NCI-H187 (cell line): ENCODE results near the gene HMHB1.

ENCODE experiments used
- DNase-seq, 2 experiments: peaks; one replicate each; lab custom pipeline; 2025; lab: John Stamatoyannopoulos, UW

HMHB1 gene

GRCh38 chr5:143812085-143812705 is at the start of gene HMHB1:
HMHB1 (plus strand) TSS chr5:143812161.
- DNase-seq: no peak

- no peak for DNase-seq
Measured at GRCh38 chr5:143762636-143763220, 49.2 kb upstream of the HMHB1 start.

GRCh38 chr5:143767162-143767561 is 44.8 kb upstream of the HMHB1 start:
- no peak for DNase-seq

GRCh38 chr5:143769026-143769786 is 42.8 kb upstream of the HMHB1 start:
- DNase-seq: no peak

- no peak for DNase-seq
Measured at GRCh38 chr5:143770450-143770849, 41.5 kb upstream of the HMHB1 start.

- DNase-seq: no peak
Measured at GRCh38 chr5:143771189-143771588, 40.8 kb upstream of the HMHB1 start.

DNA sequence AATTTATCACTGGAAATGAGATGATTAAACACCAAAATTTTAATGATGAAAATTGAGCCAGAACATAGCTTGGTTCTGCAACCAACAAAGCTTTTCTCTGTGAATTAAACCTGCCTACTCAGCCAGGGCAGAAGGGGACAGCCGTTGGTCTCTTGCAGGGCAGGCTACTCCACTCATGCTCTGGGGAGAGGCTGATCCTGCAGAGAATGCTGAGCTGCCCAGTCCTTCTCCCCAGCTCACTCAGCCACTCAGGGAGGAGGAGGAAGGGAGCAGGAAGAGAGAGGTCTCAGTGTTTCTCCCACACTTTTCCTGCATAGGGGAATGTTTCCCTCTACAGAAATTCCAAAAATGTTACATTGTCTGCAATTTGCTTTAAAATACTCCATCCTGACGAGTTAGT is 40.4 kb upstream of the HMHB1 start:
- no peak for DNase-seq

GRCh38 chr5:143772621-143773020 is 39.3 kb upstream of the HMHB1 start:
- no peak for DNase-seq

DNA sequence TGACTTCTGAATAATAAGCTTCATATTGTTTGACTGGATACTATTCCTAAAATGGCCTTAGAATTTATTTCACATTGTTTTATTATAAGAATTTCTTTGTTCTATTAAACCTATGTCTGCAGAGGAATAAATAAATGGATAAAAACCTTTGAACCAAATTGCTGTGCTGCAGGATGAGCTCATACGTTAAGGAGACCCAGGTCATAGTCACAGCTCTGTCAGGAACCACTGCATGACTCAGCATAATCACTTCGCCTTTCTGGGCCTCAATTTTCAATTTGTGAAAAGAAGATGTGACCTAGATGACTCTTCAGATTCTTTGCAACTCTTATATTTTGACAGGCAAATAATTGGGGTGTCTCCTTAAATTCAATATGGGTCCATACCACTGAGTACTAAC is 36.7 kb upstream of the HMHB1 start:
- no peak for DNase-seq

GRCh38 chr5:143776951-143777350 is 35.0 kb upstream of the HMHB1 start:
- DNase-seq: no peak

DNA sequence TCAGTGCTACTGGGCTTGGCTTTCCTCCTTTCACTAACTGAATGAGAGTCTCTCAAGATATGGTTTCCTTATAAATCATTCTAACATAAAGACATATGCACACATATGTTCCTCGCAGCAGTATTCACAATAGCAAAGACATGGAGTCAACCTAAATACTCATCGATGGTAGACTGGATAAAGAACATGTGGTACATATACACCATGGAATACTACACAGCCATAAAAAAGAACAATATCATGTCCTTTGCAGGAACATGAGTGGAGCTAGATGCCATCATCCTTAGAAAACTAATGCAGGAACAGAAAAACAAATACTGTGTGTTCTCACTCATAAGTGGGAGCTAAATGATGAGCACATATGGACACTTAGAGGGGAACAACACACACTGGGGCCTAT is 32.5 kb upstream of the HMHB1 start:
- DNase-seq: no peak

DNA sequence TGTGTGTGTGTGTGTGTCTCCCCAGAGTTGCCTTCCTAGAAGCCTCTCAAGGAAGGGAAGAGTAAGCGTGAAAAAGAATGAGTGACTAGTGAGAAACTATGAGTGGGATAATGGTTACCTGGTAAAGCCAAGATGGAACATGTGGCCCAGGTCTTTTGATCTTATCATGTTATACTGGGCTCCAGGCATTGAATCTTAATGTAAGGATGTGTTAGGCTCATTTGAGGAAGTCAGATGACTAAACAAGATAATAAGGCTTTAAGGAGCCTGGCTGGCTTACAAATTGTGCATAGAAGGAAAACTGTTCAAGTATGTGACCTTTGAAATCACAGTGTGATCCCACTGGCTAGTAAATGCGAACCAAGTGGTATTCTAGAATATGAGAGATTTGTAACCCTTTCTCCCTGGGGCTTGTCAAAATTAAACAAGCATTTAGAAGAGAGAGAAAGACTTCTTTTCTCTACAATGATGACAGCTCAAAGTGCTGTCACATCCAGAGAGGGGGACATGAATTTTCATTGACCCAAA is 29.9 kb upstream of the HMHB1 start:
- no peak for DNase-seq

DNA sequence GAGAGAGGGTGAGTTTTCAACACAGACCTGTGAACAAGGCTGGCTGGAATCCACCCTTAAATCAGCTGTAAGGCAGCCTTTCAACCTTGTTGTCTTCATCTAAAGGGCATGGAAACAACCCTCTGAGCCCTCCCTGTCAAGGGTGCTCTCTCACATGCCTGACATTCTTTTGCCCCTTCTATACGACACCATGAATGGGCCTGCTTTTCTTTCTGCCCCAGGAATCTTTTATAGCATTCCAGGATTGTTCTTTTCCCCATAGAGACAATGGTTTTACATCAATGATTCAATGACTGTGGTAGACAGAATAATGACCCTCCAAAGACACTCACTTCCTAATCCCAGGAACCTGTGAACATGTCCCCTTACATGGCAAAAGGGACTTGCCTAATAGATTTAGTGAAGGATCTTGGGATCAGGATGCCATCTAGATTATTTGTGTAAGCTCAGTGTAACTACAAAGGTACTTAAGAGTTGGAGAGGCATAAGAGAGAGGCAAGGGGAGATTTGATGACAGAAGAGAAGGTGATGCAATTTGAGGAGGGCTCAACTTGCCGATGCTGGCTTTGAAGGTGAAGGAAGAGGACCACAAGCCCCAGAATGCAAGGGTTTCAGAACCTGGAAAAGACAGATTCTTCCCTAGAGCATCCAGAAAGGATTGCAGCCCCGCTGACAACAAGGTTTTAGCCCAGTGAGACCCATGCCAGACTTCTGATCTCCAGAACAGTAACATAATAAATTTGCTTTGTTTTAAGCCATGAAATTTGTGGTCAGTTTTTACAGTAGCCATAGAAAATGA is 29.2 kb upstream of the HMHB1 start:
- no peak for DNase-seq

GRCh38 chr5:143788401-143788800 is 23.6 kb upstream of the HMHB1 start:
- no peak for DNase-seq

- no peak for DNase-seq
Measured at GRCh38 chr5:143790457-143791112, 21.4 kb upstream of the HMHB1 start.

DNA sequence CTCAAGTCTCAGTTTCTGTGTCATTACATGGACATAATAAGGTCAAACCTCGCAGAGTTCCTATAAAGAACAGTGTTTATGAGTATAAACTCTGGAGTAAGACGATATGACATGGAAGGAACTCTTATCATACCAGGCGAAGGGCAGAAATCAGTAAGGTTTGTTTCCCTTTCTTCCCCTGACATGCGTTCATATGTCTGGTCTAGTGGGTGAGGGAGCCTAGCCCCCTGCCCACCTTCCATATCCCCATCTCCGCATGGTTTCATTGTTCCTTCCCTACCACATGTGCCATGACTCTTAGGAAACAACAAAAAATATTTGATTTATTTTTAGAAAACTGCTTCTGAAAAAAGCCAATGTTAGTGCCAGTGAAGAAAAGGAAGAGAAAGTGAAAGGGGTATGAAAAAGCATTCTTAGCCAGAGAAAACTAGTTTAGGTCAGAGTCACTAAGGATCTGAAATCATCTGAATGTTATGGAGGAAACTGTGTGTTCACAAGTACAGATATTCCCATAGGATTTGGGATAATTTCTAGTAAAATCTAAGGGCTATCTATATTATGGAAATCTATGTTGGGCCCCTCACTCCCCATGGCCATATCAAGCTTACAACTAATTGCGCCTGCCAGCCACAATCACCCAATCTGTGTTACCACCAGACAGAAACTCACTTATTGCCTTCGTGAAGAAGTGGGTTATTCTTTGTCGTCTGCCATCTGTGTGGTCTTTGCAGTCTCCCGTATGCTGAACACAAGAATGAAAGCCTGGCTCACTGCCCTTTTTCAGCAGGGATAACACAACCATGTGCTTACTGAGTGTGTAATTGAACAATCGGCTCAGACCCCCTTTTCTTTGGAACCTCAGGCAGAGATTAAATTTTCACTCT is 19.9 kb upstream of the HMHB1 start:
- no peak for DNase-seq

DNA sequence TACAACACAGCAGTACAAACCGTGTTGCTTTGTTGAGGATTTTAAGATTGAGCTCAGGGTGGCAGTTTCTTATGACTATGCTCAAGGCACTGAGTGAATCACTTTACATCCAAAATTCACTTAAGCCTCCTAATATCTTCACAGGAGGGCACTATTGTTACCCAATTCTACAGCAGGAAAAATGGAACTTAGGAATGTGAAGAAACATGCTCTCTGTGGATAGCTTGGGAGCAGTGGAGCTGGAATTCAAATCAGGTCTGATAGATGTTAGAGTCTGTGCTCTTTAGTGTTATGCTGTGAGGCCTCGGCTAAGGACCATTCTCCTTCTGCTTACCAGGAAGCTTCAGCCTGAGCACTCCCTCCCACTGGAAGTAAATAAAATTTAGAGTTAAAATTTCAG is 18.7 kb upstream of the HMHB1 start:
- DNase-seq: no peak

DNA sequence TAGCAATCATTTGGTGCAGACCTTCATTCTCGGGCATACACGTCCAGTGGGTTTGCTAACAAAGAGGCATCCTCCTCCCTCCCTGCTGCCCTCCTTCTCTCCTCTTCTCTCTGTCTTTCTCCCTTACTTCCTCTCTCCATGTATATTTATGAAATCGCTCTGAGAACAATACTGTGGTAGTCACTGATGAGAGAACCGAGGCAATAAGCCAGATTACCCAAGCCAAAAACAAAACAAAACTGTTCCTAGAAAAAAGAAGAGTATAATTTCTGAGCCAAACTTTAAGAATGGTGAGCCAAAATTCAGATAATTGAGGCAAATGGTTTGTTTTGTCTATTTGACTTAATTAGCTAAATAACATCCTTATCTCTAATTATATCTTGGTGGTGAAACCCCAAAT is 15.8 kb upstream of the HMHB1 start:
- DNase-seq: no peak

DNA sequence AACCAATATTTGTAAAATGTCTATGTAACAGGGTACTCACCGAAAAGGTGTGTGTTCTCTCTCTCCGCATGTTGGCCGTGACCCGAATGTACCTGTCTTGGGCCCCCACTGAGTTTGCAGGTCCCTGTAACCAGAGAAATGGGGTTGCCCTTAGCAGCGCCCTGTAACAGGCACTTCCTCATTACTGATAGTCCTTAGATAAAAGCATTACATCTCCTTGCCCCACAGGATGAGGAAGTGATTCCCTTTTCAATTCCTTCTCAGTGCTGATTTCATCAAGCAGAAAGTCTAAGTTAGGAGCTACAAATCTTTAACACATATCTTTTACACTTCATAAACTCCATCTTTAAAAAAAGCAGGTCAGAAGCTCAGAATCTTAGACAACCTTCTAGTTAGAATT is 15.2 kb upstream of the HMHB1 start:
- no peak for DNase-seq

DNA sequence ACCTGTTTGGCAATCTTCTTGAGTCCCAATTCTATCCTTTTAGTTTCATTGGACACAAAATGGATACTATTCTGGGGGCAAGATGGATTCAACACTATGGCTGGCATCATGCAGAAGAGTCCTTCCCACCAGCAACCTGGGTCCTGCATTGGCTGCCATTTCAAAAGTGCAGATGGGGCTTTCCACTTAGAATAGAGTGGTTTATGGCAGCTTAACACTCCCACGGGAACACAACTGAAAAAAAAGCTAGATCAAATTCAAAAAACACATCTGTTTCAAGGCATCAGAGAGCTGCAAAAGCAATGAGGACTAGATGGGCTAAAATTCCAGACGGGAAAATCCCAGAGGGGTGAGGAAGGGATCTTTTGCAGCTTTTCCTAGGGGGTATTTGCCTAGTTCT is 11.2 kb upstream of the HMHB1 start:
- no peak for DNase-seq
